Hepatocyte (in vitro differentiated cells): ENCODE results near the gene SLC44A3.

ENCODE experiments used
- CTCF ChIP-seq: fragments of 200-600 bp; sonication (generic); IDR thresholded peaks from 2 replicates; pipeline ENCODE4 v1.5.1; 2016; ENCODE audit warnings: antibody characterized with exemption, mild to moderate bottlenecking; ENCODE audit not compliant: poor library complexity
- EZH2 ChIP-seq: fragments of 200-600 bp; sonication (generic); IDR thresholded peaks from 2 replicates; pipeline ENCODE4 v1.6.1; 2016; ENCODE audit warnings: antibody characterized with exemption, mild to moderate bottlenecking, borderline replicate concordance

- TF ChIP-seq CTCF: no peak
- TF ChIP-seq EZH2: no peak
Measured at GRCh38 chr1:94798054-94798453, 22.1 kb upstream of the SLC44A3 start.
